GM21360 (cell line): ENCODE data around the gene CDC14B.
"Not testable (repeated sequence)": the region's sequence is repeated elsewhere in the genome, so short reads cannot be mapped to it uniquely, and the experiment has no call there.

Experiments
- ATAC-seq: cut with Tn5 transposase; IDR thresholded peaks from one replicate; pipeline ENCODE4 v1.9.1; 2021; ENCODE audit warnings: mild to moderate bottlenecking, moderate library complexity; ENCODE audit not compliant: unreplicated experiment

The CDC14B gene

GRCh38 chr9:96551403-96551802 lies 68.2 kb downstream of the CDC14B start:
- ATAC-seq = no peak

GRCh38 chr9:96550659-96551058 lies 69.0 kb downstream of the CDC14B start:
- no peak for ATAC-seq

- ATAC-seq = not testable (repeated sequence)
These were observed 76.5 kb downstream of the CDC14B start for GRCh38 chr9:96543131-96543530.

GRCh38 chr9:96540106-96540505 lies 79.5 kb downstream of the CDC14B start:
- no peak for ATAC-seq

GRCh38 chr9:96532173-96532572 lies 87.5 kb downstream of the CDC14B start:
- no peak for ATAC-seq

GRCh38 chr9:96524764-96525163 lies 94.9 kb downstream of the CDC14B start:
- no peak for ATAC-seq

- no peak for ATAC-seq
These were observed 95.6 kb downstream of the CDC14B start for GRCh38 chr9:96524045-96524444.

- no peak for ATAC-seq
These were observed 96.3 kb downstream of the CDC14B start for GRCh38 chr9:96523374-96523773.

- no peak for ATAC-seq
These were observed 97.3 kb downstream of the CDC14B start for GRCh38 chr9:96522366-96522765.

- no peak for ATAC-seq
These were observed 99.9 kb downstream of the CDC14B start for GRCh38 chr9:96519787-96520186.

GRCh38 chr9:96519095-96519494 lies 100.5 kb downstream of the CDC14B start:
- ATAC-seq = no peak

GRCh38 chr9:96515621-96516470 lies 103.8 kb downstream of the CDC14B start:
- no peak for ATAC-seq

- no peak for ATAC-seq
These were observed 104.9 kb downstream of the CDC14B start for GRCh38 chr9:96514800-96515158.

- ATAC-seq = no peak
These were observed 105.4 kb downstream of the CDC14B start for GRCh38 chr9:96514108-96514799.

- ATAC-seq = no peak
These were observed 106.0 kb downstream of the CDC14B start for GRCh38 chr9:96513622-96514021.

- no peak for ATAC-seq
These were observed 107.4 kb downstream of the CDC14B start for GRCh38 chr9:96512240-96512639.

GRCh38 chr9:96510258-96510657 lies 109.4 kb downstream of the CDC14B start:
- no peak for ATAC-seq

- no peak for ATAC-seq
These were observed 109.8 kb downstream of the CDC14B start for GRCh38 chr9:96509848-96510247.

- ATAC-seq = no peak
These were observed 110.6 kb downstream of the CDC14B start for GRCh38 chr9:96509026-96509425.

GRCh38 chr9:96508227-96508940 lies 111.3 kb downstream of the CDC14B start:
- no peak for ATAC-seq

- no peak for ATAC-seq
These were observed 114.2 kb downstream of the CDC14B start for GRCh38 chr9:96505316-96505991.
